OCI-LY1 (cell line): ENCODE measurements around the gene DOK7.

Source experiments
- CTCF ChIP-seq: fragments of 200-600 bp; sonication (generic), shearing (Covaris generic); IDR thresholded peaks from 2 replicates; pipeline ENCODE4 v1.5.1; 2017; ENCODE audit warnings: mild to moderate bottlenecking, antibody characterized with exemption, low read length, moderate library complexity, mixed read lengths
- EZH2 ChIP-seq: fragments of 200-600 bp; sonication (generic), shearing (Covaris generic); IDR thresholded peaks from 2 replicates; pipeline ENCODE4 v1.8.0; 2017; ENCODE audit warnings: borderline replicate concordance, mixed run types, mild to moderate bottlenecking, antibody characterized with exemption, low read length, moderate library complexity, mixed read lengths

GRCh38 chr4:3436048-3436797, 26.9 kb upstream of the DOK7 start:
- TF ChIP-seq CTCF: no peak
- no peak for TF ChIP-seq EZH2
